NCI-H748 (cell line): ENCODE results near the gene AP3B1.
A peak's percentile ranks its signal among the peaks of the same experiment; 100 is the strongest.

Experiments used
- DNase-seq: peaks from one replicate; lab custom pipeline; 2025; ENCODE audit not compliant: unreplicated experiment; lab: John Stamatoyannopoulos, UW

The AP3B1 gene

GRCh38 chr5:78293851-78294247, 649 bp downstream of the AP3B1 start:
- peak; percentile 29 for DNase-seq

DNA sequence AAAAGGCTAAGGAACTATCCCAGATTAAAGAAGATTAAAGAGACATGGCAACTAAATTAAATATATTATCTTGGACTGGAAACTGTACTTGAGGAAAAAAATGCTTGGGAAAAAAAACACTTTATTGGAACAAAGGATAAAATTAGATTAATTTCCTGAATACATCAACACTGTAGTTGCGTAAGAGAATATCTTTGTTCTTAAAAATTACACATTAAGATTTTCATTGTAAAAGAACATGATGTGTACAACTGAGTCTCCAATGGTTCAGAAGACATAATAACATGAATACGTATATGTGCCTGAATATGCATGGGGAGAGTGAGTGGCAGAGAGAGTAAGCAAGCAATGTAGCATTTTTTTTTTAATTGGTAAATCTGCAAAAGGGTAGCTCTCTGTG, 2.8 kb downstream of the AP3B1 start:
- no peak for DNase-seq

DNA sequence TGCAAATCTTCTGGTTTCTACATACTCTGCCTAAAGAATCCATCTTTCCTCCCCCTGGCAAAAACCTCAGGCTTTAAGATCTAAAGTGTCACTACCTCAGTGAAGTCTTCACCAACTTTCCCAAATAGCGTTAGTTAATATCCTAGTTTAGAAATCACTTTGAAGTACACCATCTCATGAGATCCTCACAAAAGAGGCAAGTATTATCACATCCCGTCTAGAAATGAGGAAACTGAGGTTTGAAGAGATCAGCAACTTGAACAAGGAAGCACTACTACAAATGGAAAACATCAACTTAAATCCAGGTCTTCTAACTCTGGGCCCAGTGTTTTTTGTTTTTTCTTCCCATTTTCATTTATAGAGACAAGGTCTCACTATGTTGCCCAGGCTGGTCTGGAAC, 4.6 kb downstream of the AP3B1 start:
- DNase-seq: no peak

DNA sequence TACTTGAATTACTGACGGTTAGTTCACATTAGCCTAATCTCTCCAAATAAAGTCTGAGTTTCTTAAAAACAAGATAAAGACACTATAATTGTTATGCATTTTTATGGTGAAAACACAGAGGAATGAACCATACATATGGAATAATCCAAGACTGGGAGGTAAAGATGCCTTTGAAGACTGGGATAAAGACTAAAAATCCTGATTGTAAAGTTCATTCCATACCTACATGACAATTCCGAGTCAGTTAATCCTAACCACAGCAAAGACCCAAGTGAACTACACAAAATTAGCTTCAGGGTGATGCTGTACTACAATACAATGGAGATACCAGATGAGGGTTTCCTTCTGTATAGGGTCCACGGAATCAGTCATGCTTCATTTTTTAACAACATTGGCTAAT, 6.3 kb downstream of the AP3B1 start:
- DNase-seq: no peak

GRCh38 chr5:78287833-78288232, 6.7 kb downstream of the AP3B1 start:
- no peak for DNase-seq

DNA sequence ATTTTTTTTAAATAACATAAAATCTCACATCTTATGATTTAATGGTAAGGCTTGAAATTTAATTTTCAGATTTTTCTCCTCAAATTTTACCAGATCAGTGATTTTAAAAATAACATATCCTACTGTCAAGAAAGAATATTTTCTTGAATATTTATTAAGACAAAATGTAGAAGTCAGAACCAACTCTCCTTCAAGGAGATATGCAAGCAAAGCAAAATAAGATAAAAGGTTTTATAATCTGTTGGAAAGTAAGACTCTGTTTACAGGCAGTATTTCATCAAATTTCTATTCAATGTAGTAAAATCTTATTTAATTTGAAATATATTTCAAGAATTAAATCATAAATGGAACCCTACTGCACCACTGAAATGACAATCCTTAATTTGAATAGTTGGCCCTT, 7.3 kb downstream of the AP3B1 start:
- no peak for DNase-seq

DNA sequence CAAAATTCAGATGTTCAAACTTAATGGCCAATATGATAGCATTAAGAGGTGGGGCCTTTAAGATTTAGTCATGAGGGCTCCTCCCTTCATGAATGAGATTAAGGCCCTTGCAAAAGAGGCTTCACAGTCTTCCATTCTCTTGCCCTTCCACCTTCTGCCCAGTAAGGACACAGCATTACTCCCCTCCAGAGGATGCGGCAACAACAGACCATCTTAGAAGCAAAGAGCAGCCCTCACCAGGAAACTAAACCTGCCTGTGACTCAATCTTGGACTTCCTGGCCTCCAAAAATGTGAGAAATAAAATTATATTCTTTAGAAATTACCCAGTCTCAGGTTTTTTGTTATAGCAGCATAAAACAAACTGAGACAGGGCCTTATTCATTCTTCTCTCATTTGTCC, 8.2 kb downstream of the AP3B1 start:
- no peak for DNase-seq

DNA sequence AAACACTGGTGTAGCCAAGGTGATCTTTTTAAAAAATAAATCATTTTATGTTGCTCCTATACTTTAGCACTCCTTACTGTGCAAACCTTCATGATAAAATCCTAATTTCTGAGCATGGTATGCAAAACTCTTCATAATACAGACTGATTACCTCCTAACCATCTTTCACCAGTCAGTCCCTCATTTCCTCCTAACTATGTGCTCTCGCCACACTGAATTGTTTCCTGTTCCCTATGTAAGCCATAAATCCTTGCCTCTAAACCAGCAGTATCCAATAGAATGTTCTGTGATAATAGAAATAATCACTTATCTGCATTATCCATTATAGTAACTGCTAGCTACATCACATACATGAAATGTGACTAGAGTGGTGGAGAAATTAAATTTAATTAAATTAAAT, 10.7 kb downstream of the AP3B1 start:
- DNase-seq: no peak

DNA sequence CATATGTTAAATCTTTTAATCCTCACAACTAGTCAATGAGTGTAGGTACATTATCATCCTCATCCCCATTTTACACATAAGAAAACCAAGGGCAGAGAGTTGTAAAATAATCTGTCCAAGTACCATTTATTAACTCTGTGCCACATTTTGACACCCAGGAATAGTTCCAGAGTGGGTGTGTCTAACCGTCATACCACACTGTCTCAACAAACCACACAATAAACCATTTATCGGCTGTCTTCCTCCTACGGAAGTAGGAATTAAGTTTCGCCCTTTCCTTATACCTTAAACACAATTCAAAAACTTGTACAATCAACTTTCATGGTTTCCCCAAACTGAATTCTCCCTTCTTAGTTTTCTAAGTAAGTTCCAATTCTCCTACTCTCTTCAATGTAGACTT, 11.4 kb downstream of the AP3B1 start:
- DNase-seq: no peak

- no peak for DNase-seq
Observed at GRCh38 chr5:78280261-78280660, 14.2 kb downstream of the AP3B1 start.

- DNase-seq: no peak
Observed at GRCh38 chr5:78279194-78279593, 15.3 kb downstream of the AP3B1 start.

DNA sequence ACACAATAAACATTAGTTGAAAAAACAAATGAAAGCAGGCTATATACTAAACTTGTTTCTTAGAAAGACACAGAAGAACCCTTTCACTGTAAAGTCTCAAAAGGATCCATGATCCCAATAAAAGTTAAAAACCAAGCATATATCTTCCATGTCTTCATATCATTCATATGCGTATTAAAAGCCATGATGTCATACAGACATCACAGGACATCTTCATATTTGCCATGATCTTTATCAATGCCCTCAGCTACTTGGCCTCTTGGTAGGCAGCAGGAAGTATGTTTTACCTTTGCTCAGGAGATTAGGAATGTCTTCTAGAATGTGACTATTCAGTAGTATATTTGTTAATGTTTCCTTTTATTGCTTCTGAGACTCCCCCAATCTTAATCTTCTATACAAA, 16.8 kb downstream of the AP3B1 start:
- DNase-seq: no peak

DNA sequence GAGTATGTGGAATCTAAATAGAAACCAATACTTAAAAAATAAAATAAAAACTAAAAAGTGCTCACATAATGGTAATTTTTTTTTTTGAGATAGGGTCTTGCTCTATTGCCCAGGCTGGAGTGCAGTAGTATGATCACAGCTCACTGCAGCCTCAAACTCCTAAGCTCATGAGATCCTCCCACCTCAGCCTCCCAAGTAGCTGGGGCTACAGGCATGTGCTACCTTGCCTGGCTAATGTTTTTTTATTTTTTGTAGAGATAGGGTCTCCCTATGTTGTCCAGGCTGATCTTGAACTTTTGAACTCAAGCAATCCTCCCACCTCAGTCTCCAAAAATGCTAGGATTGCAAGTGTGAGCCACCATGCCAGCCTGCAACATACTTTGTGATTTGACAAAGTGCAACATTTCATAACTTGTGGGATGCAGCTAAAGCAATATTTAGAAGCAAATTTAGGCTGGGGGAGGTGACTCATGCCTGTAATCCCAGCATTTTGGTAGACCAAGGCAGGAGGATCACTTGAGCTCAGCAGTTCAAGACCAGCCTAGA, 18.4 kb downstream of the AP3B1 start:
- no peak for DNase-seq

GRCh38 chr5:78274540-78275197, 19.8 kb downstream of the AP3B1 start:
- DNase-seq: no peak

DNA sequence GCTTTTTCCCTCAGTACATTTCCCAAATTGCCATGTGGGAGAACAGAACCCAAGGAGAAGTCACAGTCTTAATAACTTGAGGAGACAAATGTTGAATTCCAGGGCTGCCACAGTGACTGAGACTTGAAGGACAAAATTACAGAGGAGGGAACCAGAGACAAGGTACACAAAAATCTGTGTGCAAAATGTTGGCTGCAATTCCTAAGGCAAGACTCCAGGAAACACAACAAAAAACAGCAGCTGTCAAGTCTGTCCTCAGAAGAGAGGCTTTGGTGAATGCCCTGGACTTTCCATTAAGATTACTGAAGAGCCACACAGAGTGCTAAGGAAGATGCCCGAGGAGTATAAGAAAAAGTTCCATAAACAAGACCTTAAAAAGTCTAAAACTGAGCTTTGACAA, 21.1 kb downstream of the AP3B1 start:
- DNase-seq: no peak

GRCh38 chr5:78271766-78272165, 22.7 kb downstream of the AP3B1 start:
- no peak for DNase-seq

GRCh38 chr5:78269088-78269703, 25.3 kb downstream of the AP3B1 start:
- DNase-seq: peak; percentile 14

DNA sequence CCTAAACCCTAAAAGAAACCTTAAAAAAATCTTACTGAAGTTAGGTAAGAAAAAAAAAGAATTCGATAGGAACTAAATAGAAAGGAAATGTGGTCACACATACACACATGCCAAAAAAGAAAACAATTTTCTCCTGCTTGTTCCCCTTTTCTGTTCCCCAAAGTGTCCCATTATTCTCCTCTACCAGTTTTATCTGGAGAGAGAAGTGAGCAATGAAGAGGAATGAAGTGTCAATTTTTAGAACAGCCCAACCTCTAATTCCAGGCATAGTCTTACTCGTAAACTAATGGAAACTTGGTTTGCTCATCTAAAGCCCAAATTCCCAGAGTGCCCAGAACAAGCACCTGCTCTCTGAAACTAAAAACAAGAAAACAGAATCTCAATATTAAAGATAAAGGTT, 26.1 kb downstream of the AP3B1 start:
- no peak for DNase-seq

- no peak for DNase-seq
Observed at GRCh38 chr5:78265163-78265562, 29.3 kb downstream of the AP3B1 start.

- DNase-seq: no peak
Observed at GRCh38 chr5:78264600-78264999, 29.9 kb downstream of the AP3B1 start.

DNA sequence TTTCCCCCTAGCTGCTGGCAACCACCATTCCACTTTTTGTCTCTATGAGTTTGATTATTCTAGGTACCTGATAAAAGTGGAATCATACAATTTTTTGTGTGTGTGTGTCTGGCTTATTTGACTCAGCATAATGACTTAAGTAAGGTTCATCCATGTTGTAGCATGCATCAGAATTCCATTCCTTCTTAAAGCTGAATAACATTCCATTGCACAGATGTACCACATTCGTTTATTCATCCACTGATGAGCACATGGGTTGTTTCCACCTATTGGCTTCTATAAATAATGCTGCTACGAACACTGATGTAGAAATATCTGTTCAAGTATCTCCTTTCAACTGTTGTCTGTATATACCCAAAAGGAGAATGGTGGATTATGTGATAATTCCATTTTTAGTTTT, 33.7 kb downstream of the AP3B1 start:
- DNase-seq: no peak

DNA sequence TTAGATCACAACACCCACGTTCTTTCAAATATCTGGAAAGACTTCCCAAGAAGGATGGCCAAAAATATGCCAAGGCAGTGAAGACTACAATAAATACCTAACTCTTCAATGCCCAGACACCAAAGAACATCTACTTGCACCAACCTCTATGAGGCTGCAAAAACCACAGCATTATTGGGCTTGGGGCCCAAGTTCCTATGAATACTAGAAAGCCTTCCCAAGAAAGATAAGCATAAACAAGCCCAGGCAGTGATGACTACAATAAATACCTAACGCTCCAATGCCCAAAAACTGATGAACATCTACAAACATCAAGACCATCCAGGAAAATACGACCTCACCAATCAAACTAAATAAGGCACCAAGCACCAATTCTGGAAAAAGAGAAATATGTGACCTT, 41.3 kb downstream of the AP3B1 start:
- no peak for DNase-seq

DNA sequence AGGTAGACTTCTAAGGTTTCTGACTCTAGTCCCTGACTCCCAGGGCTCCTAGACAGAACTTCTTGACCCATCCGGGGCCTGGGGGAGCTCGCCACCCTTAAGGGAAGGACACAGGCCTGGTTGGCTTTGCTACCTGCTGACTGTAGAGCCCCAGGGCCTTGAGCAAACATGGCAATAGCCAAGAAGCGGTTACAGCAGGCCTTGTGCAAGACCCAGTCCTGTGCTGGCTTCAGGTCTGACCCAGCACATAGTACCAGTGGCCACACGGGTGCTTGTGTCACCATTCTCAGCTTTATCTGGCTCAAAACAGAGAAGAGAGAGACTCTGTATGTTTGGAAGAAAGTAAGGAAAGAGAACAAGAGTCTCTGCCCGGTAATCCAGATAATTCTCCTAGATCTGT, 41.8 kb downstream of the AP3B1 start:
- DNase-seq: no peak
